Measurements from ENCODE around the gene RFPL1.

DNA sequence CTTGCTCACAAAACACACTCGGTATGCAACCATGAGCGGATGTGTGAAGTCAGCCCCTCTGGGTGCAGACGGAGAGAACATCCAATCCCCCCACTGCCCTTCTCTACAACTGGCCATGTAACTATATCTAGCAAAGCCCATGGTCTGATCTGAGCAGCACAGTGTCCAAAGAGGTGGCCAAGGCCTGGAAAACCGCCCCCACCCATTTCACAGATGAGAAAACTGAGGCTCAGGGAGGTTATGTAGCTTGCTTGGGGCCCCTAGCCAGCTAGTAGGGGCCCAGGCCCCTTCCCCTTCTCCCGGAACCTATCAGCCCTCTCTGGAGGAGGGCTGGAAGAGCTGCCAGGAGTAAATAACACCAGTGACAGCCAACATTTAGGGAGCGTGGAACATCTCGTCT, 26.2 kb downstream of the RFPL1 start:
- TF ChIP-seq, protein P1, sequence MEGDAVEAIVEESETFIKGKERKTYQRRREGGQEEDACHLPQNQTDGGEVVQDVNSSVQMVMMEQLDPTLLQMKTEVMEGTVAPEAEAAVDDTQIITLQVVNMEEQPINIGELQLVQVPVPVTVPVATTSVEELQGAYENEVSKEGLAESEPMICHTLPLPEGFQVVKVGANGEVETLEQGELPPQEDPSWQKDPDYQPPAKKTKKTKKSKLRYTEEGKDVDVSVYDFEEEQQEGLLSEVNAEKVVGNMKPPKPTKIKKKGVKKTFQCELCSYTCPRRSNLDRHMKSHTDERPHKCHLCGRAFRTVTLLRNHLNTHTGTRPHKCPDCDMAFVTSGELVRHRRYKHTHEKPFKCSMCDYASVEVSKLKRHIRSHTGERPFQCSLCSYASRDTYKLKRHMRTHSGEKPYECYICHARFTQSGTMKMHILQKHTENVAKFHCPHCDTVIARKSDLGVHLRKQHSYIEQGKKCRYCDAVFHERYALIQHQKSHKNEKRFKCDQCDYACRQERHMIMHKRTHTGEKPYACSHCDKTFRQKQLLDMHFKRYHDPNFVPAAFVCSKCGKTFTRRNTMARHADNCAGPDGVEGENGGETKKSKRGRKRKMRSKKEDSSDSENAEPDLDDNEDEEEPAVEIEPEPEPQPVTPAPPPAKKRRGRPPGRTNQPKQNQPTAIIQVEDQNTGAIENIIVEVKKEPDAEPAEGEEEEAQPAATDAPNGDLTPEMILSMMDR (IDR thresholded peaks at IDR 0.05), result no peak
- TF ChIP-seq POLR2A (IDR thresholded peaks at IDR 0.05), result no peak

Data from thyroid gland (tissue), 4 donors.